COLO668 (cell line): Measurements from ENCODE around the gene MCRIP1.
A peak's percentile ranks its signal among the peaks of the same experiment; 100 is the strongest.
"Not testable (repeated sequence)": the region's sequence is repeated elsewhere in the genome, so short reads cannot be mapped to it uniquely, and the experiment has no call there.

ENCODE experiments used
- DNase-seq: peaks from one replicate; lab custom pipeline; 2025; ENCODE audit not compliant: unreplicated experiment; lab: John Stamatoyannopoulos, UW

The MCRIP1 gene

DNA sequence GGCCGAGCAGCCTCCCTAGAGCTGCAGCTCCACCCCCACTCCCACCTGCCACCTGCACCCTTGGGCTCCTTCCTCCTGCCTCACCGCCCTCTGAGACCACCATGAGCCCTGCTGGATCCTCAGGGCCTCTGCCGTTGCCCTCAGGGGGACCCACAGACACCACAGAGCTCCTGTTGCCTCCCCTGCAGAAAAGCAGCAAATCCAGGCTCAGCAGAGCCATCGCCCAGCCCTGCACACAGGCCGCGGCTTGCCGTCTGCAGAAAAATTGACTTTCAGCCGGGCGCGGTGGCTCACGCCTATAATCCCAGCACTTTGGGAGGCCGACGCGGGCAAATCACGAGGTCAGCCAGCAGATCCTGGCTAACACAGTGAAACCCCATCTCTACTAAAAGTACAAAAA is 8.8 kb upstream of the MCRIP1 start:
- DNase-seq = no peak

DNA sequence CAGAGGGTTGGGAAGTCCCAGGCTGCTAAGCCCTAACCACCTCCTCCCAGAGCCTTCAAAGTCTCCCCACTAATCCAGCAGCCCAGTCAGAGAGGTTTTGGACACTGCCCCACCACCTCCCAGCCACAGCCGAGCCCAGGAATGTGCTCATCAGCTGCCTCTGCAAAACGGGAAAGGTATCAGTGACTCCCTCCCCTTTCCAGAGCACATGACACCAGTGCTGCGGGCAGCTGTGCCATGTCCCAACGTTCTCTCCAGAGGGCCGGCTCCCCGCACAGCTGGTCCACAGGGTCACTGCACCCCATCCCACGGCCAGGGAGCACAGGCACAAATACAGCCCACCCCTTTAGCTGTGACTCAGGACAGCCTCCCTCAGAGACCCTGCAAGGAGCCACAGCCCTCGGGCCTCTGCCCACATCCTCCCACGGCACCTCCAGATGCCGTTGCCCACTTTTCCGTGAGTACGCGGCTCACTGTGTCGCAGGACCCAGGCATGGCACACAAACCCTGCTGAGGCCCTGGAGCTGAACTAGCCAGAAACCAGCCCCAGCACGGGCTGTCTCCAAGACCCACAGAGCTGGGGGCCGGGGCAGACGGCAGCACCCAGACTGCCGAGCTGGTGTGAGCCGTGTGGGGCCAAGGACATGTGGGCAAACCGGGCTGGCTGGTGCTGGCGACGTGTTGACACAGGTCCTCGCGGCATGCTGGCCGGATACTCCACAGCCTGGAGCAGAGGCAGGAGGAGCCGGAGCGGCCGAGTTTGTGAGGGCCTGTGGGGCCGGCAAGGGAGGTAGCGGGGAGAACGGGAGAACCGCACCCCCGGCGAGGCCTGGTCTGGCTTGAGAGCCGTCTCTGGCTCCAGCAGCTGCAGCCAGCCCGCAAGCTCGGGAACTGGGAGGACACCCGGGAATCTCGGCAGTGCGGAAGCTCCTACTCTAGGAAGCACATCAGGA is 8.0 kb upstream of the MCRIP1 start:
- DNase-seq = peak; percentile 41

GRCh38 chr17:81840059-81840458 is 7.0 kb upstream of the MCRIP1 start:
- not testable (repeated sequence) for DNase-seq

- no peak for DNase-seq
Measured at GRCh38 chr17:81839301-81839700, 6.2 kb upstream of the MCRIP1 start.

DNA sequence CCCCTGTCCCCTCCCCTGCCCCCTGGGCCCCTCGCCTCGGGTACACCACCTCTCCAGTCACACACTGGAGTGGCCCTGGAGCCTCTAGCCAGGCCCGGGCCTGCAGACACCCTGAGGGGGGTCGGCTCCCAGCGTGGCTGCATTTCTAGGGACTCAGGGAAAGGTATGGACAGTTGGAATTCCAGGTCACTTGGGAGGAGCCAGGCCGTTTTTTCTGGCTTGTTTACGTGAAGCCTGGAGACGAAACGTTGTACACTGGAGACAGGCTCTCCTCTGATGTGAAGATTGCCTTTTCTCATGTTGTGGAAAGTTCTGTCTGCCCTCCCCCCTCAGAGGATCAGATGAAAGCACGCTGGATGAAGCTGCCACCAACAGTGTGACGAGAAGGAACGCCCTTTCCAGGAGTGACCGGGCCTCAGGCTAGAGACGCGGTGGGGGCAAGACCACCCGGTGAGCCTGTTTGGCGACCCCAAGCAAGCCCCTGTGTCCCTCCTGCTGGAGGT is 5.7 kb upstream of the MCRIP1 start:
- no peak for DNase-seq

DNA sequence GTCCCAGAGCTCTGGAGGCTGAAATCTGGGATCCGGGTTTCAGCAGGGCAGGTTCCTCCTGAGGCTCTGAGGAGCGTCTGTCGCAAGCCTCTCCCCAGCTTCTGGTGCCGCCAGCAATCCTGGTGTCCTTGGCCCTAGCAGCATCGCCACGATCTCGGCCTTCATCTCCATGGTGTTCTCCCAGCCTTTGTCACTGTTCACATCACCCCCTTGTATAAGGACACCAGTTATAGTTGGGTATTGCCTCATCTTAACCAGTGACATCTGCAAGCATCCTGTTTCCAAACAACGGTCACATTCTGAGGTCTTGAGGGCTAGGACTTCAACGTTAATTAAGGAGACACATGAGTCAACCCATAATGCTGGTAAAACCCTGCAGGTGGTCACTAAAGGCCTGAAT is 4.5 kb upstream of the MCRIP1 start:
- no peak for DNase-seq

DNA sequence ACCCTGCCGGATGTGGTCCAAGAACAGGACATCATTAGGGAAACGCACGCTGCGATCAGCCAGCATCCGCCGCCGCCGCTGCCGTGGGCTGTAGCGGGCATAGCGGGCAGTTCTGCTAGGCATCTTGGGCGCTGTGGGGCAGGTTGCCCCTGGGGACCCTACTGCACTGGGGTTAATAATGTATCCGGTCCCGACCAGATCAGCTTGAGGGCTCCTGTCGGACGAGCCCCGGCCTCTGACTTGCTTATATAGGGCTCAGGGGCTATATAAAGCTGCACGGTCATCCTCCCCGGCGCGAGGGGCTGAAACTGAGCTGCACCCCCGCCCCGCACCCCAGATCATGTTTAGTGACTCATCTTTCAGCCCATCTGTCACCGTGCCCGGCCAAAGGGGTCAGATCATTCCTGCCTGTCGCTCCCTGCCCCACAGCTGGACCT is 1.8 kb upstream of the MCRIP1 start, which contains the start of gene PPP1R27:
TSS of gene PPP1R27 (minus strand) at position 220 of the 437 bp plus-strand sequence. CDS start at position 123, 97 bp downstream.
- DNase-seq = no peak

DNA sequence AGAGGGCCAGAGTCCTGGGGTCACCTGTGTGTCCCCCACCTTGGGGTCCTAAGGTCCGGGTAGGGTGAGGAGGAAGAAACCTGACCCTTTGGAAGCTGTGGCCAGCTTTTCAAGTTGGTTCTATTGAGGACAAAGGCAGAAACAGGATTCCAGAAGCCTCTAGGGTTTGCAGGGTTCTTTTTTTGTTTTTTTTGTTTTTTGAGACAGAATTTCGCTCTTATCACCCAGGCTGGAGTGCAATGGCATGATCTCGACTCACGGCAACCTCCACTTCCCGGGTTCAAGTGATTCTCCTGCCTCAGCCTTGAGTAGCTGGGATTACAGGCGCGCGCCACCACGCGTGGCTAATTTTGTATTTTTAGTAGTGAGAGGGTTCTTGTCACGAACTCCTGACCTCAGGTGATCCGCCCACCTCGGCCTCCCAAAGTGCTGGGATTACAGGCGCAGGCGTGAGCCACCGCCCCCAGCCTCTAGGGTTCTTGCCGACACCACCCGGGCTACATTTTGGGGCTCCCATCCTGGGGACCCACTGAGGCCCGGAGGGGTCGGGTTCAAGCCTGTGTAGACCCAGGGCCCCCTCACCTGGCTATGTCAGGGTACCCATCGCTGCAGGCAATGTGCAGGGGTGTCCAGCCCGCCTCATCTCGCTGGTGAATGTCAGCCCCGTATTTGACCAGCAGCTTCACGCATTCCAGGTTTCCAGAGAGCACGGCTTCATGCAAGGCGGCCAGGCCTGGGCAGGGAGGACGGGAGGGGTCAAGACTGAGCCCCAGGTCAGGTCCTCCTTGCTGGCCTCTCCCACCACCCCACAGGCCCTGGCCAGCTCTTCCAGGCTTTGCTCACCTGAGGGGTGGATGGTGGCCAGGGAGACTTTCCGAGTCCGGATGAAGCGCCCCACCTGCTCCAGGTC is 1.1 kb upstream of the MCRIP1 start:
- DNase-seq = no peak

DNA sequence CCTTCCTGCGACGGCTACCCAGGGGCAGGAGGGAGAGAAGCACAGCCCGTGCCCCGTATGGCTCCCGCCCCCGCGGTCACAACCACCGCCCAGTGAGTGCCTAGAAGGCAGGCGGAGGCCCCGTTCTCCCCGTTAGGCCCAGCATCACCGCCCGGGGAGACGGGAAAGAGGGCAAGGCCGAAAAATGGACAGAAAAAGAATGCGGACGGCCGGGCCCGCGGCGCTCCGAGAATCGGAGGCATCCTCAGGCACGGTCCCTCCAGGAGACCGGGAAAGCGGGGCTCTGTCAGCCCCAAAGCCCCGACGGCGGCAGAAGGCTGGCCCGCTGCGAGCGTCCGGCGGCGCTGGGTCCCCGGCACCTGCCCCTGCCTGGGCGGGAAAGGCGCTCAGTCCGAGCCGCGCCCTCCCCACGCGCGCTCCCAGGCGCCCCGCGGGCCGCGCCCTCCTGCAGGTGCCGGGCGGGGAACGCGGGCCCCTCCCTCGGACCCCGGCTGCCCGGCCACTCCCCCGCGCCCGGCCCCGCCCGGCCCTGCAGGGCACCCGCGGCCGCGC is 407 bp downstream of the MCRIP1 start:
- DNase-seq = peak; percentile 55

GRCh38 chr17:81831957-81832607 is 1.0 kb downstream of the MCRIP1 start:
- peak; percentile 37 for DNase-seq

- peak; percentile 11 for DNase-seq
Measured at GRCh38 chr17:81831563-81831956, 1.5 kb downstream of the MCRIP1 start.

DNA sequence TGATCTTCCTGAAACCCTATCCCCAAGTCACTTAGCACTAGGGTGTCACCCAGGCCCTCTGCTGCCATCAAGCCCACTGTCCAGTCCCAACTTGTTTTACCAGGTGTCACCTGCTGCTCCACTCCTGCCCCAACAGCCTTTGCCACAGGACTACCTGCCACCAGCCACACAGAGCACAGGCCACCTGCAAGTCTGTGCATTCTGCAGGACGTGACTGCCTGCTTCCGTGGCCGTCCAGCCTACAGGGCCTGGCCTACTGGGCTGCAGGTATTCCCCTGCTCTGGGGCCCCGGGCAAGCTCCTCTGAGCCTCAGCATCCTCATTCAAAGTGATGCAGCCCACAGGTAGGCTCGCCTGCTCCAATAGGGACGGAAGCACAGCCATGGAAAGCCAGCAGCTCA is 3.2 kb downstream of the MCRIP1 start:
- DNase-seq = peak; percentile 59

DNA sequence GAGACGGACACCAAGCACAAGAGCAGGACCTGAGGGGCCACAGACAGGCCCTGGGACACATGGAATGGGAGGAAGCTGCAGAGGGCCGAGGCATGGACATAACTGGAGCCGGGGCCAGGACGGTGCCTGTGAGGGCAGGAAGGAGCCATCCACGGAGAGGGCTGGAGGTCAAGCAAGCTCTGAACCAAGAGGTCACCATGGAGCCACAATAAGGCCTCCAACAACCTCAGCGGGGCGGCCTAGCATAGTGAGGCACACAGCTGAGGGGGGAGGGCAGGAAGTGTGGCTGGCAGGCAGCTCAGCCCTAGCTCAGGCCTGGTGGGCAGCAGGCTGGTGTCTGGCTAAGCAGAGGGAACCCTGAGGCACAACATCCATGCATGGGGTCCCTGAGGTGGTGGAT is 4.4 kb downstream of the MCRIP1 start:
- no peak for DNase-seq

DNA sequence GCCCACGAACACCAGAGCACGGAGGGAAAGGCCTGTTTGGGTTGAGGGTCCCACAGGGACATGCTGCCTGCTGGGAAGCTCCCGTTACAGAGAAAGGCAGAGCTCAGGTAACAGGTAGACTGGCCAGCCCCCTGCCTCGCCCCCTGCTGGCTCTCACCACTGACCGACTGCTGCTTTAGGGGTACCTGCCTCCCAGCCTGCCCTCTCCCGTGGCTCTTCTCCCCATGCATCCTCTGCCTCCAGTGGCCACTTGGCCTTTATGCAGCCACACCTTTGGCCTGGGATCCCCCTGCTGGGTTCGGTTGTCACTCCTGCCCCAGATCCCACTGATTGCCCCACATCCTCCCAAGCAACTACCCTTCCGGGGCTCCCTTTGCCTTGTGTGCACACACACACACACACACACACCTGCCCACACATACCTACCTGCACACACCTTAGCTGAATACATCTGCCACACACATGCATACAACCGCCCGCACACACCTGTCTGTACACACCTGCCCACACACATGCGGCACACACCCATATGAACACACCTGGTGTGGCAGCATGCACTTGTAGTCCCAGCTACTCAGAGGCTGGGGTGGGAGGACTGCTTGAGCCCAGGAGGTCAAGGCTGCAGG is 7.1 kb downstream of the MCRIP1 start:
- peak; percentile 48 for DNase-seq

DNA sequence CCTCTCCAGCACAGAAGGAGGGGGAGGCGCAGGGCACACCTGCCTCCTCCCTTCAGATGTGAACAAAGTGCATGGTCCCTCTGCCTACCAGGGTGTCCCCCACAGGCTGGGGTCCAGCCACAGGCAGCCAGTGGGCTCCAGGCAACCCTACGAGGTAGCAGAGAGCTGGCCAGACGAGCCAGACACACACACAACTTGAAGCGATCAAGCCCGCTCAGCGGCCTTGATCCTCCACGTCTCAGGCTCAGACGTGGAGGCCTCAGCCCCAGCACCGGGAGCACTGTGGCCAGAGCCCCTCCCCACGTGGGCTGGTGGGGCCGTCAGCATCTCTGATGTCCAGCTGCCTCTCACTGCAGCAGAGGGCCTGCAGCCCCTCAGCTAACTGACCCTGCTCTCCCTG is 8.5 kb downstream of the MCRIP1 start:
- no peak for DNase-seq

GRCh38 chr17:81823820-81824550 is 9.1 kb downstream of the MCRIP1 start:
- no peak for DNase-seq

- DNase-seq = no peak
Measured at GRCh38 chr17:81822996-81823819, 9.9 kb downstream of the MCRIP1 start.

- DNase-seq = no peak
Measured at GRCh38 chr17:81822312-81822637, 10.8 kb downstream of the MCRIP1 start.
